Right lobe of liver (tissue), 6 donors: ENCODE results near the gene DPYSL3. TPM values are rescaled to one million over a fixed set of nuclear protein-coding genes. Genes with fewer than 3 reads are reported as not detected.

Experiments used
- ATAC-seq, 4 donors: fragments of 200-7000 bp; cut with Tn5 transposase; one replicate each; pipeline ENCODE4 v1.9.1; 2020; ENCODE audit warnings: mild to moderate bottlenecking in 4 of 4, moderate library complexity in 4 of 4
- DNase-seq, 3 donors: peaks; one replicate each; pipeline ENCODE4 v3.0.0-alpha.2; 2020
- H3K27ac ChIP-seq, 3 donors: fragments of 200-600 bp; one replicate each; pipeline ENCODE4 v1.8.0; 2022
- H3K27me3 ChIP-seq, 2 donors: fragments of 200-600 bp; one replicate each; pipeline ENCODE4 v1.8.0; 2022
- H3K36me3 ChIP-seq, 4 donors: fragments of 200-600 bp; sonication (generic) in 1 of 4; one replicate each; pipeline versions ENCODE4 v1.5.1 to v1.8.0; 2017 to 2022; ENCODE audit warnings: control low read depth in 1 of 4
- H3K4me1 ChIP-seq, 4 donors: fragments of 200-600 bp; sonication (generic) in 1 of 4; one replicate each; pipeline versions ENCODE4 v1.5.1 to v1.8.0; 2017 to 2022; ENCODE audit warnings: control low read depth in 1 of 4
- H3K4me3 ChIP-seq, 3 donors: fragments of 200-600 bp; one replicate each; pipeline ENCODE4 v1.8.0; 2022
- H3K9me3 ChIP-seq, 4 donors: fragments of 200-600 bp; sonication (generic) in 1 of 4; one replicate each; pipeline versions ENCODE4 v1.5.1 to v1.8.0; 2017 to 2022; ENCODE audit warnings: control low read depth in 1 of 4
- POLR2A ChIP-seq: fragments of 450-650 bp; IDR thresholded peaks from one replicate; pipeline ENCODE4 v1.6.1; 2017; ENCODE audit warnings: antibody characterized with exemption, mild to moderate bottlenecking
- WGBS: methylation state at CpG from one replicate; pipeline ENCODE4 v1.1.6; 2018; ENCODE audit warnings: low coverage, low lambda C conversion rate; ENCODE audit not compliant: insufficient coverage; ENCODE audit errors: missing lambda C conversion rate; 5-methylcytosine and 5-hydroxymethylcytosine counted together
- intact Hi-C, 2 donors: fragments of 100-400 bp; cut with DNase I; formaldehyde crosslinking; loops; one replicate each; pipeline versions ENCODE4 v1.11.2 to v1.14.1; 2022
- total RNA-seq, 6 experiments: library from RNA; depleted of rRNA in 2 of 6; stranded (reverse); fragments of >200 nt in 2 of 6; fragmentation: NEBNext Ultra II Directional in 3 of 6; extraction: Animal tissue kit (Norgen Biotek cat#: 25700) in 3 of 6; gene quantifications; one replicate each; pipeline versions ENCODE4 v1.1.0 to v1.2.4, GENCODE V29; 2016 to 2023
- TF ChIP-seq, protein P1 (sequence below), 4 donors: fragments of 200-600 bp in 3 of 4; fragments of 450-650 bp in 1 of 4; IDR thresholded peaks; one replicate each; pipeline versions ENCODE4 v1.5.1 to v1.8.0; 2016 to 2022; ENCODE audit warnings: antibody characterized with exemption in 4 of 4, mild to moderate bottlenecking in 2 of 4
- donor health status: DM: no; HTN: yes; CAD: no.
- donor health status: DM: no; HTN: no; CAD: no.
- donor health status: DM: no; HTN: no; CAD: no.
- donor health status: DM: no; HTN: yes; CAD: no.
- donor health status: DM: no; HTN: yes; CAD: no.

Gene DPYSL3
- total RNA-seq, 6 experiments from 2014 or later: 1.4 to 3.8 (median 2.3) TPM

DNA sequence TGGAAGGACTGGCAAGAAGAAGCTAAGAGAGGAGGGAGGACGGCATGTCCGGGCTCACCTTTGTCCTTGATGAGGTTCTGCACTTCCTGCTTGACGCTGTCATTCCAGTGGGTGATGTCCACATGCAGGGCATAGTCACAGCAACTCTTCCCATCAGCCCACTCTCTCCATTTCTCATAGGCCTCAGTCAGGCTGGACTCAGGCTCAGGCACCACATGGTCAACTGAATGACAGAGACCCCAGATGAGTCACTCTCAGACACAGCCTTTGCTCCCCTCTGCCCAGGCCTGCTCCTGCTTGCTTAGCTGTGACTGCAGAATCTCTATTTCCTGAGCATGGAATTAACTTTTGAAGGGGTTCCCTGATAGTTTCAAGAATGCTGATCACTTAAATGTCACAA, 94.2 kb downstream of the DPYSL3 start:
- WGBS: 73% methylated on average over 3 of the region's 3 CpGs
- Histone ChIP-seq H3K27ac (no peak overlapping the region), H3K4me3 (no peak overlapping the region), H3K4me1 (no peaks in the 10 kb centered on the region), H3K36me3 (no peaks in the 10 kb centered on the region), H3K27me3 (no peaks in the 10 kb centered on the region), H3K9me3 (no peaks in the 10 kb centered on the region)
- intact Hi-C loops: no loop called here
- TF ChIP-seq, protein P1, sequence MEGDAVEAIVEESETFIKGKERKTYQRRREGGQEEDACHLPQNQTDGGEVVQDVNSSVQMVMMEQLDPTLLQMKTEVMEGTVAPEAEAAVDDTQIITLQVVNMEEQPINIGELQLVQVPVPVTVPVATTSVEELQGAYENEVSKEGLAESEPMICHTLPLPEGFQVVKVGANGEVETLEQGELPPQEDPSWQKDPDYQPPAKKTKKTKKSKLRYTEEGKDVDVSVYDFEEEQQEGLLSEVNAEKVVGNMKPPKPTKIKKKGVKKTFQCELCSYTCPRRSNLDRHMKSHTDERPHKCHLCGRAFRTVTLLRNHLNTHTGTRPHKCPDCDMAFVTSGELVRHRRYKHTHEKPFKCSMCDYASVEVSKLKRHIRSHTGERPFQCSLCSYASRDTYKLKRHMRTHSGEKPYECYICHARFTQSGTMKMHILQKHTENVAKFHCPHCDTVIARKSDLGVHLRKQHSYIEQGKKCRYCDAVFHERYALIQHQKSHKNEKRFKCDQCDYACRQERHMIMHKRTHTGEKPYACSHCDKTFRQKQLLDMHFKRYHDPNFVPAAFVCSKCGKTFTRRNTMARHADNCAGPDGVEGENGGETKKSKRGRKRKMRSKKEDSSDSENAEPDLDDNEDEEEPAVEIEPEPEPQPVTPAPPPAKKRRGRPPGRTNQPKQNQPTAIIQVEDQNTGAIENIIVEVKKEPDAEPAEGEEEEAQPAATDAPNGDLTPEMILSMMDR (IDR thresholded peaks at IDR 0.05): no peak
- TF ChIP-seq POLR2A: no peak
- no peak for ATAC-seq
- no peak for DNase-seq

DNA sequence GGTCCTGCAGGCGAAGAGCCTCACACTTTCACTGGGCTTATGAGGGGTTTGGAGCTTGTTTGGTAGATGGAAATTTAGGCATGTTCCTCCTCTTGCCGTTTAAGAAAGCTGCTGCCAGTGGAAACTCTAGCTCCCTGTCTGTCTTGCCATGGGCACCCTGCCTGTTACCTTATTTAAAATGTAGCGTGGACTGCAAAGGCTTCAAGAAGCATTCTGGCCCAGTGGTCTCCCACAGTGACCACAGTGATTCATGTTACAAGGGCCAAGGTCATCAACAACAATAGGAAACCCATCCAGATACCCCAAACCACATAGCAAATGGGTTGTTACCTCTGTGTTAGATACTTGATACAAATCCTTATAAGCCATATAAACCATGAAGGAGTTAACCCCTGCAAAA, 96.6 kb downstream of the DPYSL3 start:
- Histone ChIP-seq H3K4me1 (no peaks in the 10 kb centered on the region), H3K9me3 (no peaks in the 10 kb centered on the region), H3K27ac (no peak overlapping the region), H3K4me3 (no peak overlapping the region), H3K27me3 (no peaks in the 10 kb centered on the region), H3K36me3 (no peaks in the 10 kb centered on the region)
- DNase-seq: no peak
- TF ChIP-seq, protein P1 (IDR thresholded peaks at IDR 0.05): no peak
- TF ChIP-seq POLR2A: no peak
- no peak for ATAC-seq
- 72% methylated on average over 3 of the region's 3 CpGs for WGBS
- intact Hi-C loops: no loop called here

DNA sequence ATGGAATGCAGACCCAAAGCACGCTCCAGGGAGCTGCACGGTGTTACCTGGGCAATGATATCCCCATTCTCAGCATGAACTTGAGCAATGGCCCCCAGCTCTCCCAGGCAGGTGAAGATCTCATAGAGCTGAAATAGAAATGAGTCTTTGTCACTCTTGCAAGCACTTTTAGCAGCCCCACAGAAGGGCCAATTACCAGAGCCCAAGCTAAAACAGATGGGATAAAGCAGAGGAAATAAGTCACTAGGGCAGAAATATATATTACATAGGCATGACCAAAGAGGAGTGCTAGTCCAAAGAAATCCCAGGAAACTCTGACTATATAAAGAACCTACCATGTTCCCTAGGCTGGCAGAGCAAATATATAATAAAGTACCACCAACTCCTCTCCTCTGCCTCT, 97.3 kb downstream of the DPYSL3 start:
- intact Hi-C loops: no loop called here
- no peak overlapping the region for H3K27ac ChIP-seq
- no peak for ATAC-seq

DNA sequence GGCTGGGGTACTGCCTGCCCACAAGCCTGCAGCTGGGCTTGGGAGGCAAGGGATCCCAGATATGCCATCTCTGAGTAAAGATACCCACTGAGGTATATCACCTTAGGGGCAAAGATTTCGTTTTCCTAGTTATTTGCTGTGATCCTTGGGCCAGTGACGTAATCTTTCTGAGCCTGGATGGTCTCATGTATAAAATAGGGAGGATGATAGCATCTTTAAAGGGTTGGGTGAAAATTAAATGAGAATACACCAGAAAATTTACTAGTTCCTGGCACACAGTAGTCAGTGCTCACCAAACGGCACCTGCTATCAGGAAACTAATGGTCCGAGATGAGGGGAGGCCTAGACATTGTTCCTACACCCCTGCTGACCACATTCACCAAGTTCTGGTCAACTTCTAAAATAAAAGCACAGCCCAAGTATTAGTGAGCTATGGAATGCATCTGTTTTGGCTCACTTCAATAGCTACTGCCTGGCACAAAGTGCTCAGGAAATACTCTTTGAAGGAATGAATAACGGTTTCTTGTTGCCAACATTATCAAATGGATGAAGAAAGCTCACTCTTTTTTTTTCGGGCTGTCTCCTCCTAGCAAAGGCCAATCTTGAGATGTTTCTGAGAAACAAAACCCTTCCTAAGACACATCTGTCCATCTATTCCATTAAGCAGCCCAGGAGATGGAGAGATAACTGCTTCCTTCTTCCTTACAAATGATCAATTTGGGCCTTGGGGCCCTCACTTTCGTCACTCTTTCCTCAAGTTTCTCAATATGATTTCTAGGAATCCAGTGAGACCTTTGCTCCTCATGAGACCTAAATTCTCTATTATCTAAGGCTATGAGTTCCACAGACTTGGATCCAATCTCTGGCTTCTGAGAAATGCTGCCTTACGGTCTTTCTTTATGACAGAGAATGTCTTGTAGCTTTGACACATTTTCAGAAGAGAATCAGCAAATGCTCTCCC, 98.2 kb downstream of the DPYSL3 start:
- no peaks in the 10 kb centered on the region for H3K4me1 ChIP-seq
- H3K9me3 ChIP-seq: no peaks in the 10 kb centered on the region
- DNase-seq: no peak
- TF ChIP-seq, protein P1 (IDR thresholded peaks at IDR 0.05): no peak
- no peak for TF ChIP-seq POLR2A
- H3K27ac ChIP-seq: no peak overlapping the region
- H3K36me3 ChIP-seq: no peaks in the 10 kb centered on the region
- no peak overlapping the region for H3K4me3 ChIP-seq
- no peak for ATAC-seq
- WGBS: 52% methylated on average over 8 of the region's 8 CpGs
- no peaks in the 10 kb centered on the region for H3K27me3 ChIP-seq
- intact Hi-C loops: no loop called here

More for the DNA sequence above, 97.3 kb downstream of the DPYSL3 start:
- no peaks in the 10 kb centered on the region for H3K27me3 ChIP-seq
- no peaks in the 10 kb centered on the region for H3K36me3 ChIP-seq
- no peaks in the 10 kb centered on the region for H3K4me1 ChIP-seq
- no peak for DNase-seq
- WGBS: 78% methylated on average over 2 of the region's 2 CpGs
- no peak overlapping the region for H3K4me3 ChIP-seq
- H3K9me3 ChIP-seq: no peaks in the 10 kb centered on the region
- no peak for TF ChIP-seq POLR2A
- TF ChIP-seq, protein P1 (IDR thresholded peaks at IDR 0.05): no peak
